ENCODE measurements around the gene COG3. TPM values are rescaled to one million over a fixed set of nuclear protein-coding genes. Genes with fewer than 3 reads are reported as not detected.

The COG3 gene
- total and polyA plus RNA-seq, 10 of the 15 experiments (the other 5 are each of a cell fraction or from before 2014, with no cell fraction given): 6.1 to 35.1 (median 22.6) TPM

- ATAC-seq (no peak), DNase-seq (ENCODE audit: low read depth, low spot score) (no peak), FAIRE-seq (no peak)
- RAD21 ChIA-PET (ENCODE audit: unreplicated experiment): interaction anchor here (0.6 kb wide), 1 partner anchor 8 kb away, joined by 3 read pairs; no protein-coding TSS in a partner anchor
- no peaks in the 10 kb centered on the region for H4K20me1 ChIP-seq (ENCODE audit: control insufficient read depth, insufficient read depth)
- no peak overlapping the region for H3K4me2 ChIP-seq (ENCODE audit: control insufficient read depth, insufficient read depth)
- 64% methylated on average over 3 of the region's 3 CpGs for WGBS (ENCODE audit: insufficient coverage, insufficient replicate concordance, low lambda C conversion rate, missing lambda C conversion rate)
- H3K27me3 ChIP-seq (replicated peaks in 1 of 2; ENCODE audit: control insufficient read depth in 2 of 2, insufficient read depth in 2 of 2, low read length in 1 of 2): no peaks in the 10 kb centered on the region
- H3K27ac ChIP-seq (ENCODE audit: control insufficient read depth, insufficient read depth): no peak overlapping the region
- no peaks in the 10 kb centered on the region; the same call in 1 of the 2 replicates for H3K79me2 ChIP-seq (ENCODE audit: control insufficient read depth, insufficient read depth, low read length)
- H3K4me1 ChIP-seq (ENCODE audit: control insufficient read depth, insufficient read depth, low read length): no peaks in the 10 kb centered on the region
- no TSS peak for BruUV-seq (replicated peaks)
- H3K36me3 ChIP-seq (ENCODE audit: control insufficient read depth in 2 of 2, insufficient read depth in 2 of 2, low read length in 1 of 2): peaks cover 0 to 40% of the 10 kb centered on the region in 2 experiments; a peak in 3 of 4 replicates
- no peaks in the 10 kb centered on the region for H3K9me3 ChIP-seq (replicated peaks; ENCODE audit: control insufficient read depth, insufficient read depth, low read length)
- POLR2A ChIA-PET: no interaction called here
- CTCF ChIA-PET: interaction anchor here (1.0 to 2.2 kb wide), 3 partner anchors 9 to 436 kb away, joined by 3 to 6 read pairs (median 6); no protein-coding TSS in a partner anchor
- H3K9ac ChIP-seq (ENCODE audit: control insufficient read depth, insufficient read depth, low read length): no peak overlapping the region
- no peak overlapping the region for H2AFZ ChIP-seq (ENCODE audit: control insufficient read depth, low read depth, low read length)
- TF ChIP-seq HSF1 (IDR thresholded peaks at IDR 0.05; ENCODE audit: low read depth, low read length): no peak
- TF ChIP-seq CBFB (IDR thresholded peaks at IDR 0.05; ENCODE audit: low read depth): no peak
- TF ChIP-seq SKIL (IDR thresholded peaks at IDR 0.05; ENCODE audit: low read depth, poor library complexity, severe bottlenecking): no peak
- TF ChIP-seq TAF1 (IDR thresholded peaks at IDR 0.05; ENCODE audit: borderline replicate concordance, low read depth, low read length): no peak
- TF ChIP-seq PAX5 (IDR thresholded peaks at IDR 0.05; ENCODE audit: borderline replicate concordance, low read depth, low read length): no peak
- no peak for TF ChIP-seq LARP7 (IDR thresholded peaks at IDR 0.05)
- in situ Hi-C loops (cut with MboI) (no loop called here), intact Hi-C loops (cut with micrococcal nuclease; ENCODE audit: unreplicated experiment) (no loop called here)
- SMC1A ChIA-PET (ENCODE audit: uncharacterized antibody, unreplicated experiment): interaction anchor here (0.5 to 1.6 kb wide), 6 partner anchors 9 to 151 kb away, joined by 3 to 4 read pairs (median 3); no protein-coding TSS in a partner anchor
- no peak overlapping the region for H3K4me3 ChIP-seq
These were observed 17.9 kb downstream of the COG3 start for GRCh38 chr13:45482571-45483173.
